ENCODE results near the gene FOXJ1. TPM values are rescaled to one million over a fixed set of nuclear protein-coding genes. Genes with fewer than 3 reads are reported as not detected.

FOXJ1 gene
- total RNA-seq, 1 donor from 2014 or later: 4.5 TPM

DNA sequence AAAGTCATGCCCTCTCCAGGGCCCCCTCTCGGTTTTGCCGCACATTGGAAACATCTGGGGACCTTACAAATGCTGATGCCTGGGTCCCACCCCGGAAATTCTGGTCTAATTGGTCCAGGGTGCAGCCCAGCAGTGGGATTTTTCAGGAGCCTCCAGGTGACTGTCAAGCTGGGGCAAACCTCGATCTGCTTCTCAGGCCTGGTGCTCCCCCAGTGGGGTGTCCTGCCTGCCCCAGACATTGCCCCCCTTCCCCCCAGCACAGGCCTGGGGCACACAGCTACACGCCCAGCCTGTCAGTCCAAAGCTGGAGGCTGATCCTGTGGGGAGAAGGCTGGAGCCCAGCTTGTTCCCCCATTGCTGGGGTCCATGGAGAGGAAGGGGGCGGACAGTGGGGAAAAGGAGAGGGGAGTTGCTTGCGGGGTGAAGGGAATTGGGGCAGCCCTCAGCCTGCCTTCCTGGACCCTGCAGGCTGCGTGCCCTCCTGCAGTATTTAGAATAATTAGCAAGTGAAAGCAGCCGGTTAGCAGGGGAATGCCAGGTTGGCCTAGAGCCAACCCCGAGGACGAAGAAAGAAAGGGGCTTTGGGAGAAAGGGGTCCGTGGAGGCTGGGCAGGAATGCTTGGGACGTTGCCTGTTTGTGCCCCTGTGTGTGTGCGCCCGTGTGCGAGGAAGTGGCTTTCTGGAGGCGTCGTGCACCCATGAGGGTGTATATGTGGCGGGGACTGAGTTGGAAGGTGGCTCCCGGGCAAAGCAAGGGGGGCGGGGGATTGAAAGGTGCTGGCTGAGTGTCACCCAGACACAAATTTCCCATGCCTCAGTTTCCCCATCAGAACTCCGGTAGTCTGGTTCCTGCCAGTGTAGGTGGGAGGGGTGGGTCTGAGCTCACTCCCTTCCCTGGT, 5.9 kb downstream of the FOXJ1 start:
- no peak overlapping the region for H3K27ac Mint-ChIP-seq (ENCODE audit: unreplicated experiment)

DNA sequence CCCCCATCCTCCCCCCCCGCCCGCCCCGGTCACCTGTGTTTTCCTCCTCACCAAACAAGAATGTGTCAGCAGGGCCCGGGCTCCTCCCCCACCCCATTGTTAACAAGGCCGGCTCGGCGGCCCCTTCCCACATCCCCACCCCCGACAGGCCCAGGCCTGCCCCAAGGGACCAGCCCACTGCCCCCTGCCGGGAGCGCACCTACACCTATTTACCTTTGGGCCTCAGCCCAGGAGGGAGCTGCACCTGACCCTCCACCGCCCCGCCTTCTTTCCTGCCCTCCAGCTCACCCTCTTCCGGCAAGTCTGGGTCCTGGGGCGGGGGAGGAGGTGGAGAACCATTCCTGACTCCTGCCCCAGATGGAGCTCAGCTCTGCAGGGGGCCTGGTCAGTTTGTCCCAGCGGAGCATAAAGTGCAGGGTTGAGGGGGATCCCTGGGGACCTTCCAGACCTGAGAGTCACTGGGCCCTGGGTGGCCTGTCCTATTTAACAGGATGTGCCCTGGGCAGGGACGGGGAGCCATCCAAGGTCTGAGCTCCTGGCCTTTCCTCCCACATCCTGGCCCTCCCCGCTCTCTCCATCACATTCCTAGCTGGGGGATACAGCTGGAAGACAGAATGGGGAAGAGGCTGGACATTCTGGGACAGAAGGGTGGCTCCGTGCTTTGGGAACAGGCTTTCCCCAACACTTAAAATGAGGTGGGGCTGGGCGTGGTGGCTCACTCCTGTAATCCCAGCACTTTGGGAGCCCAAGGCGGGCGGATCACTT, 8.3 kb downstream of the FOXJ1 start:
- Mint-ChIP-seq H3K27me3 (ENCODE audit: low read depth) (peaks cover 43% of the 10 kb centered on the region), H3K4me1 (peaks cover 15% of the 10 kb centered on the region), H3K9me3 (no peaks in the 10 kb centered on the region), H3K27ac (ENCODE audit: unreplicated experiment) (no peak overlapping the region), H3K36me3 (ENCODE audit: low read depth) (no peaks in the 10 kb centered on the region), H3K4me3 (no peak overlapping the region)
- no peak for DNase-seq (ENCODE audit: low read depth, low spot score)
- TF ChIP-seq CTCF (conservative IDR thresholded peaks at IDR 0.05): no peak

More for the DNA sequence above, 5.9 kb downstream of the FOXJ1 start:
- DNase-seq (ENCODE audit: low read depth, low spot score): no peak
- peak overlapping the region; percentile 64 for H3K4me3 Mint-ChIP-seq
- TF ChIP-seq CTCF (conservative IDR thresholded peaks at IDR 0.05): no peak
- H3K27me3 Mint-ChIP-seq (ENCODE audit: low read depth): peaks cover 65% of the 10 kb centered on the region
- H3K4me1 Mint-ChIP-seq: peaks cover 35% of the 10 kb centered on the region
- no peaks in the 10 kb centered on the region for H3K9me3 Mint-ChIP-seq
- no peaks in the 10 kb centered on the region for H3K36me3 Mint-ChIP-seq (ENCODE audit: low read depth)

GRCh38 chr17:76131692-76132573, 9.1 kb downstream of the FOXJ1 start:
- no peak for TF ChIP-seq CTCF (conservative IDR thresholded peaks at IDR 0.05)
- peaks cover 14% of the 10 kb centered on the region for H3K4me1 Mint-ChIP-seq
- DNase-seq (ENCODE audit: low read depth, low spot score): no peak
- H3K27me3 Mint-ChIP-seq (ENCODE audit: low read depth): peaks cover 42% of the 10 kb centered on the region
- no peak overlapping the region for H3K27ac Mint-ChIP-seq (ENCODE audit: unreplicated experiment)
- no peaks in the 10 kb centered on the region for H3K9me3 Mint-ChIP-seq
- no peaks in the 10 kb centered on the region for H3K36me3 Mint-ChIP-seq (ENCODE audit: low read depth)
- H3K4me3 Mint-ChIP-seq: no peak overlapping the region

- Mint-ChIP-seq H3K4me3 (no peak overlapping the region), H3K27me3 (ENCODE audit: low read depth) (peaks cover 36% of the 10 kb centered on the region), H3K4me1 (peaks cover 14% of the 10 kb centered on the region), H3K9me3 (no peaks in the 10 kb centered on the region), H3K36me3 (ENCODE audit: low read depth) (no peaks in the 10 kb centered on the region), H3K27ac (ENCODE audit: unreplicated experiment) (no peak overlapping the region)
- TF ChIP-seq CTCF (conservative IDR thresholded peaks at IDR 0.05): no peak
- no peak for DNase-seq (ENCODE audit: low read depth, low spot score)
These were observed 9.9 kb downstream of the FOXJ1 start for GRCh38 chr17:76131051-76131691.

- Mint-ChIP-seq H3K27ac (ENCODE audit: unreplicated experiment) (no peak overlapping the region), H3K4me1 (peaks cover 13% of the 10 kb centered on the region), H3K9me3 (no peaks in the 10 kb centered on the region), H3K27me3 (ENCODE audit: low read depth) (peaks cover 36% of the 10 kb centered on the region), H3K36me3 (ENCODE audit: low read depth) (no peaks in the 10 kb centered on the region), H3K4me3 (no peak overlapping the region)
- TF ChIP-seq CTCF (conservative IDR thresholded peaks at IDR 0.05): no peak
- DNase-seq (ENCODE audit: low read depth, low spot score): no peak
These were observed 10.6 kb downstream of the FOXJ1 start for GRCh38 chr17:76130473-76130872.
